ENCODE data around the gene IFNLR1.

Gene IFNLR1

DNA sequence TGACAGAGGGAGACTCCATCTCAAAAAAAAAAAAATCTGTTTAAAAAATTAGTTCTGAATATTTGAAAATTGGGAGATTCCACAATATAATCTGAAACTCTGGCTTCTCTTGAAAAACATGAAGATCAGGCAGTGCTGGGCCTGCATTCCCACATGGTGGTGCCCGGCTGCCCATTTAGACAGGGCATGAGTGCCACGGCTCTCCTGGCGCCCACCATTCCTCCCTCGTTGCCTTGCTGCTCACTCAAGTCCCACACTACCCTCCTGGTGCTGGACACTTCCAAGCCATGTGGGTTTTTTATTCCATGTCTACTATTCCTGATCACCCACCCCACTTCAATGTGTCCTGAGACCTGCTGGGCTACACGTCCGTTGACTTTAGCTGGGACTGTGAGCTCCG is 64.3 kb downstream of the IFNLR1 start:
- no peak for DNase-seq (ENCODE audit: low read depth, low spot score)

DNA sequence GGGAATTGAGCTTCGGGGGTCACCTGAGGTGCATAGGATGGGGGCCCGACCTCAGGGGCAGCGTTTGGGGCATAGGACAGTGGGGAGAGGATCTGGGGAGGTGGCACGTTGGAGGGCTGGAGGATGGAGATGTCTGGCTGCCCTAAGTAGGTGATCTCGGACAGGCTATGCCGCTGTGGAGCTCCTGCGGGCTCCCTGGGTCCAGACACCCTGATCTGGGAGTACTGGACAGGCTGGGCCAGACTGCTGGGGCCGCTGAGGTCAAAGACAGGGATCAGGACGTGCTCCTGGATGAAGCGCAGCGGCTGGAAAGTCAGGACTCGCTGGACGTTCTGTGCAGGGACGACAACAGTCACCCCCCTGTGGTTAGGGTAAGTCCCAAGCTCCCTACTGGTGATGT is 65.7 kb downstream of the IFNLR1 start:
- DNase-seq (ENCODE audit: low read depth, low spot score) = no peak

DNA sequence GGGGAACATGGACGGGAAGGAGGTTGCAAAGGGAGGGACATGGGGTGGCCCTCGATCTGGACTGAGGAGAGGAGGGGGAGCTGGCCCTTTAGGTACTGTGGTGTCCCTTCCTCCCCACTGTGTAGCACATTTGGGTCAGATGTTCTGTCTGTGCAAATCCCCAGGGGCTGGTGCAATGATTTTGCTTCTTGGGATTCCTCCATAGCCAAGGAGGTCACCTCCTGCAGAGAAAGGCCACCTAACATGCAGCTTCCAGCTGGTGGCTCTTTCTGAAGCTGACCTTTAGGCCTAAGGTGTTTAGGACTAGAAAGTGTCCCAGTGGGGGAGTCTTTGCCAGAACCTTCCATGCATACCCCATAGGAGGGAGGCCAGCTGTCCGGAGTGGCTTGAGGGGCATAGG is 66.1 kb downstream of the IFNLR1 start:
- no peak for DNase-seq (ENCODE audit: low read depth, low spot score)

DNA sequence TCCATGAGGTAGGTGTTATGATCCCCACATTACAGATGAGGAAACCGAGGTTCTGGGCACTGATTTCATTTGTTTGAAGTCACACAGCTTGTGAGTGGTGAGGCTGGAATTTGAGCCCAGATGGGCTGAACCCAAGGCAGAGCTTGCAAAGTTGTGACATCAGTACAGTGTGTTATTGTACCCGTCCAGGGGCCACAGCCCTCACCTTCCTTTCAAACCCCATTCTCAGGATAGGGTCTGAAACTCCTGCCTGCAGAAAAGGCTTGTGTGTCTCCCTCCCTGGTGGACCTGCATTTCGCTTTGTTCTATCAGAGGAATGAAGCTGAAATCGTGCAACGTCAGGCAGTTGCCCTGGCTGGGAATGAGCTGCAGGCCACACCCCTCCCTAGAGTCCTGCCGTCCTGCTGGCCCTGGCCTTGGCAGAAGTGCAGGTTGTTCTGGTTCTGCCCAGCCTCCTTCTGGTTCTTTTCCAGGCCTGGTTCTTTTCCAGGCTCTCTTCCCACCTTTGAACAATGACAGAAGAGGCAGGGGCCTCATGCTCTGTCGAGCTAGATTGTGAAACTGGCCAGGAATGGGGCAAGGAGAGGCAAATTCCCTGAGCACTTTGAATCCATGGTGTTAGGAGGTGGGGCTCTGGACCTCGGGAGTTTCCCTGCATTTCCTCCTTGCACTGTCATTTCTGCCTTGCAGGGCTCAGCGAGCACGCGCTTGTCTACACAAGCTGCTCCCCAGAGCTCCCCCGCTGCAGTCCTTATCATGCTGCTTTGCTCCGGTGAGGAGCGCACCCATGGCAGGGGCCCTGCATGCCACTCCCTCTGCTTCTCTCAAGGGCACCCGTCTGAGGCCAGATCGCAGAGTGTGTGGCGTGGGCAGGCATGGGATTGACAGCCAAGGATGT is 67.0 kb downstream of the IFNLR1 start:
- DNase-seq (ENCODE audit: low read depth, low spot score) = no peak

DNA sequence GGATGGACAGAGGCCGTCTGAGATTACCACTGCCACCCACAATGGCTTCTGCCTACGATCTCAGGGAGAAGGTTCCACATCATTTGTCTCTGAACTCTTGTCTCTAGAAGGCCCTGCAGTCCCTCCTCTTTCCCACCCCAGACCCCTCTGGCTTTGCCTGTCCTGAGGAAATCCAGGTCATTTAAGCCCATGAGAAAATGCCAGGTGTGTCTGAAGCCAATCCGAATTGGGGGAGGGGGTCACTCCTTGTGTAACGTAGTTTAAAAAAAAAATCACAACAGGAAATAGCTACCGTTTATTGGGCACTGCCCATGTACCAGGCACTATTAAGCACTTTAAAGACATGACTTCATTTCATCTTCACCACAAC is 67.6 kb downstream of the IFNLR1 start:
- DNase-seq (ENCODE audit: low read depth, low spot score) = no peak

DNA sequence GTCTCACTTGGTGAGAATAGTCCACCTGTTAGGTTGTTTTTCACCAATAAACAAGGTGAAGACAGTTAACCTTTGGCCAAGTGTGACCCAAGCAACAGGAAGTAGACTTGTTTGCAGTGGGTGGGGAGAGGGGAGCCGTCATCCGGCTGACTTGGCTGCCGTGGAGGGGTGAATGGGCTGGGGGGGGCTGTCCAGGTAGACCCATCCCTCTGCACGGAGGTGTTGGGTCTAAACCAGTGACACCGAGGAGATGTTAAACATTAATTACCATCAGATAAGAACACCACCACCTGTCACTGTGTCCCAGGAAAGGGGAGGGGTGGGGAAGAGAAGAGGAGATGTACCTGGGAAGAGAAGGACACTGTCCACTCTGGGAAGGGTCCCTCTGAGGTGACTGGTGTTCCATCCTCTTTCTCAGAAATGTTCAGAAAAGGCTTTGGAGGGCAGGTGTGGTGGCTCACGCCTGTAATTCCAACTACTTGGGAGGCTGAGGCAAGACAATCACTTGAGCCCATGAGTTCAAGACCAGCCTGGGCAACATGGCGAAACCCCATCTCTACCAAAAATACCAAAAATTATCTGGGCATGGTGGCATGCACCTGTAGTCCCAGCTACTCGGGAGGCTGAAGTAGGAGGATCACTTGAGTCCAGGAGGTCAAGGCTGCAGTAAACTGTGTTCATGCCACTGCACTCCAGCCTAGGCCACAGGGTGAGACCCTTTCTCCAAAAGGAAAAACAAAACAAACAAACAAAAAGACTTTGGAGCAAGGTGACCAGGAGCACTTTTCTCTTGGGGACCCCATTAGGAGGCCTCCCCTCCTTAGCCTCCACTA is 68.5 kb downstream of the IFNLR1 start:
- DNase-seq (ENCODE audit: low read depth, low spot score) = no peak

DNA sequence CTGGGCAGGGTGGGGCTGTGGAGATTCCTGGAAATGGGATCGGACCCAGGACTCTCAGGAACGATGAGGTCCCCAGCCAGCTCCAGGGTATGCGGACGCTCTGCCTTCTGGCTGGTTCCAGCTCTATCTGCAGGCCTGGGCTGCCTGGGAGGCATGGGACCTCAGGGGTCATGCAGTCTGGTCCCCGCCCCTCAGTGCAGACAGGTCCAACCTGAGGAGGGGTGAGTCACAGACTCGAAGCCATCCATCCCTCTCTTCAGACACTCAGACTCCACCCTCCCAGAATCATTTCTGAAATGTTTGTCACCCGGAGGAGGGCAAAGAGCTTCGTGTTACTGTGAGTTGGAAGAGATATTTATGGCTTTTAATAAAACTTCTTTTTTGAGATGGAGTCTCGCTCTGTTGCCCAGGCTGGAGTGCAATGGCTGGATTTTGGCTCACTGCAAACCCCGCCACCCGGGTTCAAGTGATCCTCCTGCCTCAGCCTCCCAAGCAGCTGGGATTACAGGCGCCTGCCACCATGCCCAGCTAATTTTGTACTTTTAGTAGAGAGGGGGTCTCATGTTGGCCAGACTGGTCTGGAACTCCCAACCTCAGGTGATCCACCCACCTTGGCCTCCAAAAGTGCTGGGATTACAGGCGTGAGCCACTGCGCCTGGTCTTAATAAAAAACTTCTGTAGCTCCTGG is 69.2 kb downstream of the IFNLR1 start:
- DNase-seq (ENCODE audit: low read depth, low spot score) = no peak

DNA sequence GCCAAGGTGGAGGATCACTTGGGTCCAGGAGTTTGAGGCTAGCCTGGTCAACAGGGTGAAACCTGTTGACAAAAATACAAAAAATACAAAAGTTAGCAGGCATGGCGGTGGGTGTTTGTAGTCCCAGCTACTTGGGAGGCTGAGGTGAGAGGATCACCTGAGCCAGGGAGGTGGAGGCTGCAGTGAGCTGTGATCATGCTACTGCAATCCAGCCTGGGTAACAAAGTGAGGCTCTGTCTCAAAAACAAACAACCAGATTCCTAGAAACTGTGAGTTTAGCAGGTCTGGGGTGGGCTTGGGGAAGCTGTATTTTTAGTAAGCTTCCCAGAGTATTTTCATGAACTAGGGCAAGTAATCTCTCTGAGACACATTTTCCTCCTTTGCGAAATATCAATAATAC is 70.0 kb downstream of the IFNLR1 start:
- no peak for DNase-seq (ENCODE audit: low read depth, low spot score)

DNA sequence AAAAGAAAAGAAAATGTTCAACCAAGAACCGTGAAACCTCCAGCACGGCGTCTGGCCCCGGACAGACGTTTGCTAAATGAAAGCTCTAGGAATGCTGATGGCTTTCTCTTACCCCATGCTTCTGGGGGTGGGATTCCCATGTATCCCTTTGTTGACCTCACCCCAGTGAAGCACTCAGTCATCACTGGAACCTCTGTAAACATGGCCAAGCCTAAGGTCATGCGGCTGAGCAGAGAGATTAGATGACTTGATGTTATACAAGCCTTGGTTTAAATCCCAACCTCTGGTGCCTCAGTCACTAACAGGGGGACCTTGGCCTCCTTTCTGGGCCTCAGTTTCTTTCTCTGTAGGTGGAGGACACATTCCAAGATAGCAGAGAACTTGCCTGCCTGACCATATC is 72.3 kb downstream of the IFNLR1 start:
- no peak for DNase-seq (ENCODE audit: low read depth, low spot score)

DNA sequence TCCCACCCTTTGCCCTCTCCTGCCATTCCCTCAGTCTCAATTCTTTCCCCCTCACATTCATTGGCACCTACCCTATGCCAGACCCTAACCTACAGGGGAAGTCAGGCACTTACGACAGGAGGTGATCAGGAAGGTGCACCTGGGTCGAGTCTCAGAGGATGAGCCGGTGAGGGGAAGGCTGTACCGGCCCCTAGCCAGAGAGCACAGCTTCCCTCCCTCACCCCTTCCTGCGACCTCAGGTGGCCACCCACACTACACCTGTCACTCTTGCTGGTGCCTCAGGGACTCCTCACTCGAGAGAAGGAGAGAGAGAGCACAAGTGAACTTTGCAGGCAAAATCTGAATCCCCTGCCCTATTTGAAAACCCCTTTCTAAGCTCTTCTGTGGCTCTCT is 73.5 kb downstream of the IFNLR1 start:
- no peak for DNase-seq (ENCODE audit: low read depth, low spot score)

DNA sequence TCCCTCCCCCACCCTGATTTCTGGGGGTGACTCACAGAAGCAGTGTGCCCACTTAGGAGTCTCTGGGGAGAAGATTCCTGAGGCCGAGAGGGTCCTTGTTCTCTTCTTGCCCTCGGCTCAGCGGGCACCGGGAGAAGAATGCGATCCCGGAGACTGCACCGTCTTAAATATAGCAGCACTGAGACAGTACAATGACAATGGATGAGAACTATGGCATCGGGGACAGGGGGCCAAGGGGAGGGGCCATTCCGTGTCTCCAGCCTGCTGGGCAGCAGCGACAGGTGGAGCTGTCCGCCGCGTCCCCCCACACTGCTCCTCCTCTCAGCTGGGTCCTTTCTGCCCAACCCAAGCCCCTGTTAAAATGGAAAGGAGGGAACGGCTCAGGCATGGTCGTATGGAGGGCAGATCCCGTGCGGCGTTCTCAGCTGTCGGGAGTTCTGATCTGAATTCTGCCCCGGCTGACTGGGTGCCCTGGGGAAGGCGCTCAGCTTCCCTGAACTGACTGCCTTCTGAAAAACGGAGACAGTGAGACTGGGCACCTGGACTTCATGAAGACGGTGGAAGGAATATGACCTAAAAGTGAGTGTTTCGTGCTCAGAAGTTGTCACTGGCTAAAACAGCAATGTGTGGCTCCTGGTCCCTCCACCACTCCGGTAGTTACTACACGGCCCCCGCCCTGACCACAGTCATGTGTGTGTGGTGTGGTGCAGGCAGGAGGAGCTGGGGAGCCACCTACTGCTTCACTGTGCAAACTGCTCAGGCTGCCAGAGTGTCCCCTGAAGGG is 74.9 kb downstream of the IFNLR1 start, which contains the start of gene MYOM3:
Gene MYOM3, minus strand, starts transcription at position 140 of the 784 bp plus-strand sequence. CDS start 3,499 bp downstream, outside the sequence.
- DNase-seq (ENCODE audit: low read depth, low spot score) = no peak

DNA sequence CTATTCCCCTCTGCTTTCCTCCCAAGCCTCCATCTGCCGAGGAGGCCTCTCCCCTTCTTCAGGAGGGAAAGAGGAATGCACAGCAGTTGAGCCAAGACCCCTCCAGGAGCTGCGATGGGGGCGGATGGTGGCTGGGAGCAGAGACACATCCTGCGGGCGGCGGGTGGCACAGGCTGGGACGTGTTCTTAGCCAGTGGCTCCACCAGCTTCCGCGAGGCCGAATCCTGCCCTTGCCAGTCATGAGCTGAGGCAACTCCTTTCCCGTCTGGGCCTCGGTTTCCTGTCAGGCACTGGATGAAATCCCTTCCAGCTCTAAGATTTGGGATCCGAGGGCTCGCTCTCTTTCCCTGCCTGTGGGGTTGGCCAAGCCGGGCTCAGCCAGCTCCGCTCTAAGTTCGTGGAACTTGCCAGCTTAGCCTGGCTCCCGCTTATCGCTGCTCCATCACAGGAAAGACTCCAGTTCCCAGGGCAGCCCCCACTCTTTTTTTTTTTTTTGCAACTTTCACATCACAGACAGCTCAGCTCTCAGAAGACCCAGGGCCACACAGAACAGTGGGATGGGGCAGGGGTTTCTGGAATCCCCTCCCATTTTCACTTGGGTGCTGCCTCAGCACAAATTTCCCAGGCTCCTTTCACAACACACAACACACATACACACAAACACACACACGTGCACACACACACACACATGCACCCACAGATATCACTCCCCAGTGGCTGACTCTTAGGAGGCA is 75.7 kb downstream of the IFNLR1 start:
- DNase-seq (ENCODE audit: low read depth, low spot score) = no peak

DNA sequence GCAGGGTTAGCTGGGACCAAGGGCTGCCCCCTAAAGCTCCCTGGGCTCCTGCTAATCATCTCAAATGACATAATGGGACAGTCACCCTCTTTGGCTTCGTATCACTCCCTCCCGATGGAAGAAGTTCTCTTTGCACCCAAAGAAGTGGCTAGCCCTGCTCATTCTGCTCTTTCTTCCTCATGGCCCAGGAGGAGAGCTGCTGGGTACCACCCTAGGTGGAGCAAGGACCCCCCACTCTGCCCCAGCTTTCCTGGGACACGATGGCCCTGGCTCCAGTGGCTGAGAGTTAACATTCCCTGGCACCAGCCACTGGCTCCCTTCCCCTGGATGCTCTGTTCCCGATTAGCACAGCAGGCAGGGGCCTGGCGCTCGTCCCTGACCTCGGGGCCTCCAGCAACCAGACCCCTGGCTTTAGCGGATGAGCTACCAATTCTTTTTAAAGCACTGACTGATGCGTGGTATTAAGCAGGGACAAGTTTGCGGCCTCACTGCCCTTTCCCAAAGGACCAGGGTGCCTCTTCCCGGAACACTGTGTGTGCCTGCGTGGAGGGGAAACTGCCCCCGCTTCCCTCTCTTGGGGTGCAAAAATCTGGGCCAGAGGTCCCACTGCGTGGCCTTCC is 76.3 kb downstream of the IFNLR1 start:
- DNase-seq (ENCODE audit: low read depth, low spot score) = no peak

DNA sequence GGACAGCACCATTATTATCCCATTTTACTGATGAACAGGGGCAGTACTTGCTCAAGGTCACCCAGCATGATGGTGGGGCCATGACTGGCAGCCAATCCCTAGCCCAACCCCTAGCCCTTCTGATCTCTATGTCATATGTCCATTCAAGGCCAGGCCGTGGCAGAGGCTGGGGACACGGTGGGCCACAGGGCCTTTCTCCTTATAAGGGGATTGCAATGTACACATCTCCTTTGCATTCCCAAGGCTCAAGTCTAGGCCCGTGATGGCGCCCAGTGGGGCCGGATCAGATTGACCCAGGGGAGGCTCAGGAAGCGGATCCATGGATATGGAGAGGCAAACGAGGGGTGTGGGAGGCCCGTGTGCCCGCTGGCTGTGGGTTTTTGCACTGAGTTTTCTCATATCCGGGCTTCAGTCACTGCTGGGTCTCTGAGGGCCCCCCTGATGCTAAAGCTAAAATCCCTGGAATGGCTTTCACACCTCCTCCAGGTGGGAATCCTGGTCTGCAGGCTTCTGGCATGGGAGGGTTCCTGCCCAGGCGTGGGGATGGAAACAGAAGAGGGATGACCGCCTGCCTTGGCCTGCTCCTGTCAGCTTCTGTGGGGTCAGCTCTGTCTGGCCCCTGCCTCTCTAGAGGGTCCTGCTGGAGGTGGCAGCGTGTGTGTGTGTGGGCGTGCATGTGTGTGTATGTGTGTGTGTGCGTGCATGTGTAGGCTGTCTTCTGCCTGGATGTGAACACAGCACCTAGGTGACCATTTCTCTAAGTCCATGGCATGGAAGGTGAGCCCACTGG is 77.2 kb downstream of the IFNLR1 start:
- DNase-seq (ENCODE audit: low read depth, low spot score) = no peak

DNA sequence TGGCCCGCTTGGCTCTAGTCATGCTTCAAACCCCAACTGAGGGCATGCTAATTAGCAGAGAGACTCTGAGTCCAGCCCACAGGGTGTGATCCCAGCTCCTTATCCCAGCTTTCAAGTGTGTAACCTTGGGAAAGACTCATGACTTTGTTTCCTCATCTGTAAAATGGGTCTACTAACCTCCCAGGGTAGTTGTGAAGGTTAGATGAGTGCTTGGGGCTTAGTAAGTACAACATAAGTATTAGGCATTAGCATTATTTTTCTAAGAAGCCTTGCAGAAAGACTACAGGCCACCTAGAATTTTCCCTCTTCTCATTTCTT is 78.0 kb downstream of the IFNLR1 start:
- no peak for DNase-seq (ENCODE audit: low read depth, low spot score)

DNA sequence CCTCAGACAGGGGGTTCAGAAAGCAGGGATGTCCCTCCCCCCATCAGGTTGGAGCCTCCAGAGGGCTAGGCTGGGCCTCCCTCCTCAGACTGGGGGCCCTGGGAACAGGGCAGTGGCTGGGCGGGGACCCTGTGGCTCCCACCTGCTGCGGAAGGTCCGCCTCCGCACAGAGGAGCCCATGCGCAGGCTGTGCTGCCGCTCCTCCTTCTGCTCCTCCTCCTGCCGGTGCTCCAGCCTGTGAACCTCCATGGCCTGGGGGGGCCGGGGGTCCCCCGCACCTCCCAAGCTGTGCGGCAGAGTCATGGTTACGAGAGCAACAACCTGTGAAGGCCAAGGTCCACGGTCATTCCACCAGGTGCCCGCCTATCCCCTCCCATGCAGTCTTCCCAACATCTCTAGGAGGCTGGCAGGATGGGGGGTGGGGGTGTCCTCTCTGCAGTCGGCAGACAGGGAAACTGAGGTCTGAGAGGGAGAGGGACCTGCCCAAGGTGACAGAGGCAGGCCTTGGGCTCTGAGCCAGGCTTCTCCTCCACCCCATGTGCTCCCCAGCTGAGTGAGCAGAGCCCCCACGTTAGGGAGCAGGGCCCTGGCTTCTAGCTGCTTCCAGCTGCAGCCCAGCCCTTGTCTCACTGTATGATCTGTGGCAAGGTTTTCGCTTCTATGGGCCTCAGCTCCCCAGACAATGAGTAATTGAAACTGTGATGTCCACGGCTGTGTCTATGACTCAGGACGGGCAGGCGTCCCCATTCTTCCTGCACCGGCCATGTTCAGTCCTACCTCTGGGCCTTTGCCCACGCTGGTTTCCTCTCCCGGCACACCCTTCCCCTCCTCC is 78.5 kb downstream of the IFNLR1 start:
- no peak for DNase-seq (ENCODE audit: low read depth, low spot score)

DNA sequence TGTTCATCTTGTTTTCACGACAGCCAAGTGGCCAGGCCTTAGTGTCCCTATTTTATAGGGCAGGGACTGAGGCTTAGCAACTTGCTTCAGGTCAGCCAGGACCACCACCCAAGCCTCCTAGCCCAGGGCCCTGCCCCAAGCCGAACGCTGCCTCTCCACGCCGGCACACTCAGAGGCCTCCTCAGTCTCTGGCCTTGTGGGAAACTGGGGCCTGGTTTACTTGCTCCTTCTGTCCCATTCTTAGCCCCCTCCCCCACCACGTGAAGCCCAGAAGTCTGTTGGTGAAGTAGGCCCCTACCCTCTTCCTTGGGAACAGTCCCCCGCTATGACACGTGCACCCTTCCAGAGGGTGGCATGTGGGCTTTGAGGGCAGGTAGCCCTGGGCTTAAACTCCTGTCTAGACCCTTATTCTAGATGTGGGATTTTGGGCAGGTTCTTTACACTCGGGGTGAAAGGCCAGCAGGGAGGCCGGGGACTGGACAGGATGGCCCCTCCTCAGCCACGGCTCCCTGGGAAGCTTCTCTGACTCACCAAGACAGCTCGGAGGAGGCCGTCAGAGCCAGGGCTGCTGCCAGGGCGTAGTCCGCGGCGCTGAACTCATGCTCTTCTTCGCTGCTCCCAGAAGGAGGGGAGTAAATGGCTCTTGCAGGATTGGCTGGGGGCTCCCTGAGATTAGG is 79.5 kb downstream of the IFNLR1 start:
- no peak for DNase-seq (ENCODE audit: low read depth, low spot score)

All from activated CD4-positive, CD25-positive, alpha-beta regulatory T cell treated with anti-CD3 and anti-CD28 coated beads, Interleukin-2, amount 50 U/mL, for 16 hours (primary cell).